Mesodermal cell (in vitro differentiated cells): ENCODE data around the gene LPAR4.
"Not testable (repeated sequence)": the region's sequence is repeated elsewhere in the genome, so short reads cannot be mapped to it uniquely, and the experiment has no call there.

Source experiments
- H3K27ac ChIP-seq: 2 replicates; pipeline ENCODE4 v1.7.0; 2013; ENCODE audit warnings: mild to moderate bottlenecking, low read depth, low read length, moderate library complexity; ENCODE audit not compliant: severe bottlenecking
- H3K36me3 ChIP-seq: 2 replicates; pipeline ENCODE4 v1.7.1; 2013; ENCODE audit warnings: mild to moderate bottlenecking, low read length, moderate library complexity; ENCODE audit not compliant: control insufficient read depth, insufficient read depth
- H3K4me1 ChIP-seq: one replicate; pipeline ENCODE4 v1.7.1; 2013; ENCODE audit warnings: mild to moderate bottlenecking, low read length; ENCODE audit not compliant: insufficient read depth, control insufficient read depth, poor library complexity, severe bottlenecking
- H3K4me3 ChIP-seq: 2 replicates; pipeline ENCODE4 v1.7.0; 2013; ENCODE audit warnings: low read length, control low read depth, mild to moderate bottlenecking; ENCODE audit not compliant: insufficient read depth, poor library complexity, severe bottlenecking; ENCODE audit errors: extremely low read depth
- H3K9me3 ChIP-seq: 2 replicates; pipeline ENCODE4 v1.7.1; 2013; ENCODE audit warnings: mild to moderate bottlenecking, low read length, moderate library complexity; ENCODE audit not compliant: control insufficient read depth
- WGBS, 2 experiments: methylation state at CpG; one replicate each; pipeline ENCODE4 v1.1.5; 2013; ENCODE audit warnings: missing lambda C conversion rate in 2 of 2; ENCODE audit not compliant: insufficient coverage in 2 of 2; 5-methylcytosine and 5-hydroxymethylcytosine counted together

Gene LPAR4

DNA sequence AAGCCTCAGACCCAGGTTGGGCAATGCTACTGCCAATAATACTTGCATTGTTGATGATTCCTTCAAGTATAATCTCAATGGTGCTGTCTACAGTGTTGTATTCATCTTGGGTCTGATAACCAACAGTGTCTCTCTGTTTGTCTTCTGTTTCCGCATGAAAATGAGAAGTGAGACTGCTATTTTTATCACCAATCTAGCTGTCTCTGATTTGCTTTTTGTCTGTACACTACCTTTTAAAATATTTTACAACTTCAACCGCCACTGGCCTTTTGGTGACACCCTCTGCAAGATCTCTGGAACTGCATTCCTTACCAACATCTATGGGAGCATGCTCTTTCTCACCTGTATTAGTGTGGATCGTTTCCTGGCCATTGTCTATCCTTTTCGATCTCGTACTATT lies 7.4 kb downstream of the LPAR4 start:
- no peaks in the 10 kb centered on the region for H3K4me1 ChIP-seq
- WGBS, 2 experiments, result 80% methylated on average over 1 of the region's 5 CpGs; no CpG with 5 or more reads in 1 of the 2 experiments
- H3K27ac ChIP-seq, result no peak overlapping the region
- H3K9me3 ChIP-seq, result no peaks in the 10 kb centered on the region
- no peaks in the 10 kb centered on the region for H3K36me3 ChIP-seq
- H3K4me3 ChIP-seq, result no peak overlapping the region

DNA sequence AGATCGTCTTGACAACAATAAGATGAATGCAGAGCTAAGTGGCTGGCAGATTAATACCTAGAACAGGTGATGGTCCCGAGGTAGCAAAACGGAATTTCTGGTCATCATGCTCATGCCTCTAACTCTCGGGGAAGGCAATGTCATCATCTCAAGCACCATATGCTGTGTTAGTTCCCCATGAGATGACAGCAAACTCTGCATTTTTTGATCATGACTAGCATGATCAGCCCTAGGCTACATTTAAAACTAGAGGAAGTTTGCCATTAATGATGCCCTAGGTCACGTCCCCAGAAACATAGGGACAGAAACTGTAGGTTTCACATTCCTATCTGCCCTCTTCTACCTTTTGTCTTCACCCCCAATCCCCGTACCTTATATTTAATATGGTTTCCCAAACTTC lies 11.6 kb downstream of the LPAR4 start:
- H3K36me3 ChIP-seq, result no peaks in the 10 kb centered on the region
- 92 to 100% methylated on average over 3 to 4 of the region's 6 CpGs for WGBS, 2 experiments
- no peak overlapping the region for H3K4me3 ChIP-seq
- H3K9me3 ChIP-seq, result no peaks in the 10 kb centered on the region
- no peaks in the 10 kb centered on the region for H3K4me1 ChIP-seq
- H3K27ac ChIP-seq, result no peak overlapping the region

DNA sequence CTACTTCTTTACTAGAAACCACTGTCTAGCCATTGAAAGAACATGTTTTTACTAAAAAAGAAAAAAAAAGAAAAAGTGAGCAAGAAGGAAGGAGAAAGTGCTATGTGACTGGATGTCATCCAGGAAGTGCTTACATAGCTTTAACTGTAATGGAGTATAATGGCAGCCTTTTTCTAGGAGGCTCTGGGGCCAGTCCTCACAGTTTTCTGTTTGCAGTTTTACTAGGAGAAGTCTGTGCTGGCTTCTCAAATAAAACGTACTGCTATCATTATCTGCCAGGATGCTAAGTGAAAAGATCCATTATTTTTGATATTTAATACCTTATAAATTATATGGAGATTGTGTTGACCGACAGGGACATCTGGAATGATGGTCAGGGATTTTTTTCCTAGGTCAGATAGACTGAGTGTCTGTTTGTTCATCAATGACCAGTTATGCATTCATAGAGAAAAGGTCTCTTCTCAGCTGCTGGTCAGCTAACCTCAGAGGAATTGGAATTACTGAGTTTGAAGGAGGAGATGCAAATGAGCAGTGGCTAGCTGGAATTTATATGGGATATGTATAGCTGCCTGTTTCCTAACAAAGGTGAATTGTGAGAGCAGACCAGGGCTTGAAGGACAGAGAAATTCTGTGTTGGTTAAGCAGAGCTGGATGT lies 21.7 kb downstream of the LPAR4 start:
- no peak overlapping the region for H3K4me3 ChIP-seq
- no peaks in the 10 kb centered on the region for H3K4me1 ChIP-seq
- no peak overlapping the region for H3K27ac ChIP-seq
- no CpG with 5 or more reads among the region's 2 CpGs for WGBS, 2 experiments
- H3K36me3 ChIP-seq, result no peaks in the 10 kb centered on the region
- no peaks in the 10 kb centered on the region for H3K9me3 ChIP-seq

DNA sequence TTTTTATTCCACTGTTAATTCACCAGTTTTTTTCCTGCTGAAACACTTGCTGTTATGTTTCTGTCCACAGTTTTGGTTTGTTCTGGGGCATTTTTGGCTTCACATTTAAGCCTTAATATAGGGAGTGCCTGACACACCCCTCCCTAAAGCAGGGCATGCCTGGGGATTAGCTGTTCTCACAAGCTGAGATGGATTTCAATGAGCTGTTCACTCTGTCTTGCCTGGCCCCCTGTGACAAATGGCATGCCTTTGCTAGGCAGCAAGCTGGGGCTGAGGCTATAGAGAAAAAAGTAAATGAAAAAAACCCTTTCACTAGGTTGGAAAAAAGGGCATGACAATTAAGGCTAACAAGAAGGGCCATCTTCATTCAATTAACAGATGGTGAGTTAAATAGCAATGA lies 22.4 kb downstream of the LPAR4 start:
- no peak overlapping the region for H3K4me3 ChIP-seq
- H3K4me1 ChIP-seq, result no peaks in the 10 kb centered on the region
- no peak overlapping the region for H3K27ac ChIP-seq
- H3K36me3 ChIP-seq, result no peaks in the 10 kb centered on the region
- H3K9me3 ChIP-seq, result no peaks in the 10 kb centered on the region

DNA sequence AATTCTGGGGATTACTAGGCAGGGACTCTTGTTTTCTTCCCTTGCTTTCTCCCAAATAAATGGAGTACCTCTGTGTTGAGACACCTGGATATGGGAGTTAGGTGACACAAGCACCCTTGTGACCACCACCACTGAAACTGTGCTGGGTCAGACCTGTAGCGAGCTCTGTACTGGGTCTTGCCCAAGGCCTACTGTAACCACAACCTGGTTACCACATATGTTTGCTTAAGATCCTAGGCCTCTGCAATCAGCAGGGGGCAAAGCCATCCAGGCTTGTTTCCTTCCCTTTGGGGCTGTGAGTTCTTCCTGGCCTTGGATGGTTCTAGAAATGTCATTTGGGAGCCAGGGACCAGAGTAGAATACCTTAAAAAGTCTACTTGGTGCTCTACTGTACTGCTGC lies 49.4 kb downstream of the LPAR4 start:
- Histone ChIP-seq H3K9me3 (no peaks in the 10 kb centered on the region), H3K4me3 (no peak overlapping the region), H3K4me1 (no peaks in the 10 kb centered on the region), H3K27ac (no peak overlapping the region), H3K36me3 (no peaks in the 10 kb centered on the region)
- no CpG with 5 or more reads among the region's 1 CpG for WGBS, 2 experiments

DNA sequence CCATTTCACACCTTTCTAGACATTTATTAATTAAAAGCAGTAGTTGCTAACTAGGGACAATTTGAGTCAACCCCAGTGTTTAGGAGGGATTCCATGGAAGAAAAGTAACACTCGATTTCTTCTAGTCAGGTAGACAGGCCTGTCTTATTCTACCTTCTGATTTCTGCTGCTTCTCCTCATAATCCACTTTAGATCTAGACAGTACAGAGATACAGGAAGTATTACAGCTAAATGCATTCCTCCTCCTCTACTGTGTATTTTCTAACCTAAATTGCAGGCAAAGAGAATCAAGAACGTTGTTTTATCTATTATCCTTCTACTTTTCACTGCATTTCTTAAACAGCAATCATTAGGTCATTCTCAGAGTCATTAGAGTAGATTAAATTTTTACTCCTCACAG lies 52.6 kb downstream of the LPAR4 start:
- Histone ChIP-seq H3K27ac (no peak overlapping the region), H3K9me3 (no peaks in the 10 kb centered on the region), H3K4me3 (no peak overlapping the region), H3K36me3 (no peaks in the 10 kb centered on the region), H3K4me1 (no peaks in the 10 kb centered on the region)
- no CpG with 5 or more reads among the region's 2 CpGs for whole genome bisulfite sequencing, 2 experiments

DNA sequence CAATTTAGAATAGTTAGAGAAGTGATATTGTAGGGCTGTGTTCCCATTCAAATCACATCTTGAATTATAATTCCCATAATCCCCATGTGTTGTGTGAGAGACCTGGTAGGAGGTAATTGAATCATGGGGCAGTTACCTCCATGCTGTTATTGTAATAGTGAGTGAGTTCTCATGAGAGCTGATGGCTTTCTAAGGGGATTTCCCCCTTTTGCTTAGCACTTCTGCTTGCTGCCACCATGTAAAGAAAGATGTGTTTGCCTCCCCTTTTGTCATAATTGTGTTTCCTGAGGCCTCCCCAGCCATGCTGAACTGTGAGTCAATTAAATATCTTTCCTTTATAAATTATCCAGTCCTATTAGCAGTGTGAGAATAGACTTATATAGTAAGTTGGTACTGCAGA lies 53.2 kb downstream of the LPAR4 start:
- no peak overlapping the region for H3K27ac ChIP-seq
- no peaks in the 10 kb centered on the region for H3K4me1 ChIP-seq
- H3K36me3 ChIP-seq, result no peaks in the 10 kb centered on the region
- no peak overlapping the region for H3K4me3 ChIP-seq
- no peaks in the 10 kb centered on the region for H3K9me3 ChIP-seq

DNA sequence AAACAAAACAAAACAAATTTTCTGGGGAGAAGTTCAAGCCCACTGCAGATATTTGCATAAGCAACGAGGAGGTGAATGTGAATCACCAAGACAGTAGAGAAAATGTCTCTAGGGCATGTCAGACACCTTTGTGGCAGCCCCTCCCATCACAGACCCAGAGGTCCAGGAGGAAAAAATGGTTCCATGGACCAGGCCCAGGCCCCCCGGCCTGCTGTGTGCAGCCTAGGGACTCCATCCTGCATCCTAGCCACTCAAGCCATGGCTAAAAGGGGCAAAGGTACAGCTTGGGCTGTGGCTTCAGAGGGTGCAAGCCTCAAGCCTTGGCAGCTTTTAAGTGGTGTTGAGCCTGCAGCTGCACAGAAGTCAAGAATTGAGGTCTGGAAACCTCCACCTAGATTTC lies 54.0 kb downstream of the LPAR4 start:
- H3K36me3 ChIP-seq, result no peaks in the 10 kb centered on the region
- no peaks in the 10 kb centered on the region for H3K9me3 ChIP-seq
- no peak overlapping the region for H3K27ac ChIP-seq
- 60 to 80% methylated on average over 1 of the region's 2 CpGs for WGBS, 2 experiments
- H3K4me3 ChIP-seq, result no peak overlapping the region
- H3K4me1 ChIP-seq, result no peaks in the 10 kb centered on the region

DNA sequence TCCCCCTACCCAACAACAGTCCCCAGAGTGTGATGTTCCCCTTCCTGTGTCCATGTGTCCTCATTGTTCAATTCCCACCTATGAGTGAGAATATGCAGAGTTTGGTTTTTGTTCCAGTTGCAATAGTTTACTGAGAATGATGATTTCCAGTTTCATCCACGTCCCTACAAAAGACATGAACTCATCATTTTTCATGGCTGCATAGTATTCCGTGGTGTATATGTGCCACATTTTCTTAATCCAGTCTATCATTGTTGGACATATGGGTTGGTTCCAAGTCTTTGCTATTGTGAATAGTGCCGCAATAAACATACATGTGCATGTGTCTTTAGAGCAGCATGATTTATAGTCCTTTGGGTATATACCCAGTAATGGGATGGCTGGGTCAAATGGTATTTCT lies 55.0 kb downstream of the LPAR4 start:
- H3K4me3 ChIP-seq, H3K9me3 ChIP-seq, H3K4me1 ChIP-seq, H3K36me3 ChIP-seq, H3K27ac ChIP-seq: not testable (repeated sequence)
- no CpG with 5 or more reads among the region's 3 CpGs for WGBS, 2 experiments
